H9 (cell line): Measurements from ENCODE around the gene CBLB. TPM values are rescaled to one million over a fixed set of nuclear protein-coding genes. Genes with fewer than 3 reads are reported as not detected.

Source experiments
- DNase-seq: peaks from one replicate; pipeline ENCODE4 v3.0.0-alpha.2; 2017
- H2AFZ ChIP-seq: one replicate; pipeline ENCODE4 v1.6.1; 2013; ENCODE audit warnings: mild to moderate bottlenecking, low read length, control low read depth, moderate library complexity
- H2AK5ac ChIP-seq: 2 replicates; pipeline ENCODE4 v1.6.1; 2013; ENCODE audit warnings: low read length, control low read depth, mixed read lengths; ENCODE audit not compliant: insufficient read length
- H2BK120ac ChIP-seq: one replicate; pipeline ENCODE4 v1.6.1; 2013; ENCODE audit warnings: low read depth, mild to moderate bottlenecking, low read length, control low read depth, inconsistent platforms; ENCODE audit not compliant: poor library complexity, severe bottlenecking
- H2BK12ac ChIP-seq: 2 replicates; pipeline ENCODE4 v1.6.1; 2013; ENCODE audit warnings: low read length, control low read depth, mixed read lengths, low read depth; ENCODE audit not compliant: insufficient read length
- H2BK15ac ChIP-seq: 2 replicates; pipeline ENCODE4 v1.6.1; 2013; ENCODE audit warnings: low read depth, low read length, control low read depth
- H2BK20ac ChIP-seq: one replicate; pipeline ENCODE4 v1.6.1; 2013; ENCODE audit warnings: low read depth, mild to moderate bottlenecking, low read length, control low read depth, inconsistent platforms; ENCODE audit not compliant: poor library complexity, severe bottlenecking
- H2BK5ac ChIP-seq: 2 replicates; pipeline ENCODE4 v1.6.1; 2013; ENCODE audit warnings: low read length, control low read depth, mixed read lengths; ENCODE audit not compliant: insufficient read length
- H3K14ac ChIP-seq: 2 replicates; pipeline ENCODE4 v1.6.1; 2013; ENCODE audit warnings: low read length, control low read depth; ENCODE audit not compliant: insufficient read depth
- H3K18ac ChIP-seq: 2 replicates; pipeline ENCODE4 v1.6.1; 2013; ENCODE audit warnings: low read depth, mild to moderate bottlenecking, mixed read lengths, low read length, control low read depth; ENCODE audit not compliant: insufficient read length
- H3K23ac ChIP-seq: 2 replicates; pipeline ENCODE4 v1.6.1; 2013; ENCODE audit warnings: low read length, control low read depth, mixed read lengths, low read depth; ENCODE audit not compliant: insufficient read length
- H3K23me2 ChIP-seq: 2 replicates; pipeline ENCODE4 v1.6.1; 2013; ENCODE audit warnings: low read depth, mild to moderate bottlenecking, mixed read lengths, low read length, control low read depth; ENCODE audit not compliant: insufficient read length, poor library complexity, severe bottlenecking
- H3K27ac ChIP-seq: 2 replicates; pipeline ENCODE4 v1.5.1; 2013; ENCODE audit warnings: low read length, control low read depth, mixed read lengths, low read depth; ENCODE audit not compliant: insufficient read length
- H3K27me3 ChIP-seq: 2 replicates; pipeline ENCODE4 v1.6.1; 2013; ENCODE audit warnings: low read length, control low read depth, inconsistent platforms; ENCODE audit not compliant: insufficient read depth
- H3K4ac ChIP-seq: 2 replicates; pipeline ENCODE4 v1.6.1; 2013; ENCODE audit warnings: low read depth, mild to moderate bottlenecking, control low read depth, inconsistent platforms, low read length, moderate library complexity
- H3K4me1 ChIP-seq: 2 replicates; pipeline ENCODE4 v1.6.1; 2013; ENCODE audit warnings: low read length, control low read depth, inconsistent platforms; ENCODE audit not compliant: insufficient read depth
- H3K4me2 ChIP-seq: 2 replicates; pipeline ENCODE4 v1.6.1; 2013; ENCODE audit warnings: low read length, control low read depth, mixed read lengths; ENCODE audit not compliant: insufficient read length, insufficient read depth
- H3K56ac ChIP-seq: 2 replicates; pipeline ENCODE4 v1.6.1; 2013; ENCODE audit warnings: low read depth, mild to moderate bottlenecking, mixed read lengths, low read length, control low read depth; ENCODE audit not compliant: insufficient read length
- H3K79me1 ChIP-seq: 2 replicates; pipeline ENCODE4 v1.6.1; 2013; ENCODE audit warnings: low read depth, mild to moderate bottlenecking, moderate library complexity, low read length, control low read depth, inconsistent platforms; ENCODE audit not compliant: insufficient read depth, poor library complexity, severe bottlenecking
- H3K79me2 ChIP-seq: 2 replicates; pipeline ENCODE4 v1.6.1; 2013; ENCODE audit warnings: low read length, control low read depth, inconsistent platforms; ENCODE audit not compliant: insufficient read depth
- H3K9ac ChIP-seq: 2 replicates; pipeline ENCODE4 v1.6.1; 2013; ENCODE audit warnings: low read length, control low read depth, mixed read lengths; ENCODE audit not compliant: insufficient read length; ENCODE audit errors: extremely low read depth
- H3K9me3 ChIP-seq: one replicate; pipeline ENCODE4 v1.6.1; 2013; ENCODE audit warnings: low read depth, low read length, inconsistent platforms; ENCODE audit not compliant: control insufficient read depth
- H3T11ph ChIP-seq: one replicate; pipeline ENCODE4 v1.6.1; 2013; ENCODE audit warnings: mild to moderate bottlenecking, low read length, control low read depth, inconsistent platforms
- H4K20me1 ChIP-seq: one replicate; pipeline ENCODE4 v1.6.1; 2013; ENCODE audit not compliant: control insufficient read depth, insufficient read length, insufficient read depth
- H4K5ac ChIP-seq: 2 replicates; pipeline ENCODE4 v1.6.1; 2013; ENCODE audit warnings: low read depth, mild to moderate bottlenecking, mixed read lengths, low read length, control low read depth; ENCODE audit not compliant: insufficient read length
- H4K8ac ChIP-seq: replicated peaks from 2 replicates; pipeline ENCODE4 v1.6.1; 2013; ENCODE audit warnings: low read length, control low read depth, mixed read lengths, low read depth; ENCODE audit not compliant: insufficient read length
- H4K91ac ChIP-seq: 2 replicates; pipeline ENCODE4 v1.6.1; 2013; ENCODE audit warnings: low read depth, mild to moderate bottlenecking, moderate library complexity, mixed read lengths, low read length, control low read depth; ENCODE audit not compliant: insufficient read length
- H3K27ac Mint-ChIP-seq, 3 experiments: 2 replicates in 2 of 3; 3 replicates in 1 of 3; pipeline ENCODE4 v1.8.0; 2020 to 2021; ENCODE audit warnings: mixed read lengths in 3 of 3, mild to moderate bottlenecking in 1 of 3, moderate library complexity in 1 of 3
- H3K27me3 Mint-ChIP-seq: 2 replicates; pipeline ENCODE4 v1.8.0; 2021; ENCODE audit warnings: low read depth, mild to moderate bottlenecking, moderate library complexity, mixed read lengths
- H3K36me3 Mint-ChIP-seq, 3 experiments: 2 replicates in 2 of 3; 3 replicates in 1 of 3; pipeline ENCODE4 v1.8.0; 2020 to 2021; ENCODE audit warnings: low read depth in 3 of 3, mixed read lengths in 3 of 3; ENCODE audit not compliant: insufficient read depth in 1 of 3
- H3K4me1 Mint-ChIP-seq, 2 experiments: 2 replicates each; pipeline ENCODE4 v1.8.0; 2020; ENCODE audit warnings: mixed read lengths in 2 of 2
- H3K4me3 Mint-ChIP-seq, 2 experiments: 2 replicates in 1 of 2; 3 replicates in 1 of 2; pipeline ENCODE4 v1.8.0; 2020 to 2021; ENCODE audit warnings: mild to moderate bottlenecking in 2 of 2, mixed read lengths in 2 of 2, moderate library complexity in 1 of 2
- H3K9me3 Mint-ChIP-seq, 2 experiments: 2 replicates in 1 of 2; 3 replicates in 1 of 2; pipeline ENCODE4 v1.8.0; 2020; ENCODE audit warnings: mild to moderate bottlenecking in 2 of 2, mixed read lengths in 2 of 2, moderate library complexity in 1 of 2
- CTCF ChIP-seq: fragments of 200-600 bp; sonication (generic); conservative IDR thresholded peaks from 3 replicates; pipeline ENCODE4 v1.8.0; 2021; ENCODE audit warnings: antibody characterized with exemption, mild to moderate bottlenecking
- WGBS: extraction: QIAGEN DNeasy Blood & Tissue Kit; methylation state at CpG from one replicate; pipeline ENCODE4 v1.1.7; 2013; ENCODE audit warnings: missing lambda C conversion rate, low lambda C conversion rate, mixed read lengths; ENCODE audit not compliant: insufficient read length; ENCODE audit errors: extremely low coverage; 5-methylcytosine and 5-hydroxymethylcytosine counted together
- total RNA-seq: library from RNA; stranded (reverse); gene quantifications from 2 replicates; pipeline ENCODE4 v1.2.1, GENCODE V29; 2021

Gene CBLB
- total RNA-seq, 1 experiment from 2014 or later: 25.7 TPM

- Histone ChIP-seq H3K23me2 (no peaks in the 10 kb centered on the region), H4K20me1 (no peaks in the 10 kb centered on the region), H3K18ac (no peak overlapping the region), H3K14ac (no peak overlapping the region), H3K9ac (no peak overlapping the region), H2BK15ac (no peak overlapping the region), H3K79me2 (peaks cover 2% of the 10 kb centered on the region; the same call in 1 of the 2 replicates), H3K4me2 (no peak overlapping the region), H3K4me1 (no peaks in the 10 kb centered on the region), H3K4ac (no peak overlapping the region), H3K79me1 (no peaks in the 10 kb centered on the region), H3K27me3 (no peaks in the 10 kb centered on the region), H3T11ph (no peak overlapping the region), H2BK5ac (no peak overlapping the region), H3K27ac (no peak overlapping the region), H3K9me3 (no peaks in the 10 kb centered on the region), H3K56ac (no peak overlapping the region), H3K23ac (no peak overlapping the region), H4K8ac (no peak overlapping the region), H2BK20ac (no peak overlapping the region), H2AK5ac (no peak overlapping the region), H4K91ac (no peak overlapping the region), H4K5ac (no peak overlapping the region), H2AFZ (no peak overlapping the region), H2BK120ac (no peak overlapping the region), H2BK12ac (no peak overlapping the region)
- Mint-ChIP-seq H3K9me3 (no peaks in the 10 kb centered on the region), H3K27ac (no peak overlapping the region), H3K36me3 (no peaks in the 10 kb centered on the region; a peak in 1 of 7 replicates), H3K27me3 (no peaks in the 10 kb centered on the region), H3K4me1 (peaks cover 3 to 8% of the 10 kb centered on the region in 2 experiments; a peak in 2 of 4 replicates), H3K4me3 (no peak overlapping the region)
- DNase-seq: no peak
- WGBS: no CpG with 5 or more reads among the region's 1 CpG
- no peak for TF ChIP-seq CTCF
Observed at GRCh38 chr3:105774444-105775180, 94.2 kb downstream of the CBLB start.
